Thyroid gland (tissue), 4 donors: Measurements from ENCODE around the gene PNPLA5. TPM values are rescaled to one million over a fixed set of nuclear protein-coding genes. Genes with fewer than 3 reads are reported as not detected.
"Not testable (repeated sequence)": the region's sequence is repeated elsewhere in the genome, so short reads cannot be mapped to it uniquely, and the experiment has no call there.

Experiments used
- DNase-seq, 2 donors: peaks; one replicate each; pipeline ENCODE4 v3.0.0-alpha.2; 2019
- H3K27ac ChIP-seq, 3 donors: fragments of 200-600 bp; sonication (generic); 1 replicate in 2 of 3; 2 replicates in 1 of 3; pipeline ENCODE4 v1.5.1; 2016 to 2019; ENCODE audit warnings: mild to moderate bottlenecking in 1 of 3, moderate library complexity in 1 of 3
- H3K27me3 ChIP-seq: fragments of 200-600 bp; sonication (generic); one replicate; pipeline ENCODE4 v1.5.1; 2019
- H3K36me3 ChIP-seq, 2 donors: fragments of 200-600 bp; sonication (generic); one replicate each; pipeline ENCODE4 v1.5.1; 2016 to 2019
- H3K4me1 ChIP-seq, 2 donors: fragments of 200-600 bp; sonication (generic); one replicate each; pipeline ENCODE4 v1.5.1; 2017 to 2019
- H3K4me3 ChIP-seq, 3 donors: fragments of 200-600 bp; sonication (generic); replicated peaks in 1 of 3; 1 replicate in 2 of 3; 2 replicates in 1 of 3; pipeline ENCODE4 v1.5.1; 2016; ENCODE audit warnings: mild to moderate bottlenecking in 1 of 3
- H3K9me3 ChIP-seq: fragments of 200-600 bp; sonication (generic); one replicate; pipeline ENCODE4 v1.5.1; 2017
- CTCF ChIP-seq, 6 experiments: fragments of 200-600 bp in 3 of 6; fragments of 450-650 bp in 3 of 6; sonication (generic) in 3 of 6; IDR thresholded peaks; one replicate each; pipeline ENCODE4 v1.5.1; 2016 to 2019; ENCODE audit warnings: antibody characterized with exemption in 6 of 6, mild to moderate bottlenecking in 2 of 6, inconsistent platforms in 1 of 6, moderate library complexity in 1 of 6
- POLR2A ChIP-seq, 2 donors: fragments of 450-650 bp; IDR thresholded peaks; one replicate each; pipeline ENCODE4 v1.6.1; 2017; ENCODE audit warnings: antibody characterized with exemption in 2 of 2, mild to moderate bottlenecking in 2 of 2, moderate library complexity in 1 of 2
- WGBS, 2 donors: methylation state at CpG; one replicate each; pipeline ENCODE4 v1.1.5; 2017; 5-methylcytosine and 5-hydroxymethylcytosine counted together
- intact Hi-C: fragments of 100-400 bp; cut with DNase I; formaldehyde crosslinking; loops from one replicate; pipeline ENCODE4 v1.15.1; 2023
- total RNA-seq, 4 donors: library from RNA; depleted of rRNA; stranded (reverse); fragments of >200 nt; gene quantifications; one replicate each; pipeline ENCODE4 v1.2.3, GENCODE V29; 2016

The PNPLA5 gene
- total RNA-seq, 4 donors from 2014 or later: not detected

GRCh38 chr22:43878079-43878795 lies 13.6 kb downstream of the PNPLA5 start:
- DNase-seq: no peak

GRCh38 chr22:43876866-43877509 lies 14.8 kb downstream of the PNPLA5 start:
- H3K4me3 ChIP-seq: no peak overlapping the region
- no peaks in the 10 kb centered on the region for H3K4me1 ChIP-seq
- H3K27ac ChIP-seq: no peak overlapping the region
- H3K36me3 ChIP-seq: no peaks in the 10 kb centered on the region
- TF ChIP-seq CTCF (IDR thresholded peaks at IDR 0.05) (no peak), POLR2A (IDR thresholded peaks at IDR 0.05) (no peak)
- H3K9me3 ChIP-seq: no peaks in the 10 kb centered on the region
- WGBS, 2 donors: 59 to 63% methylated on average over 5 of the region's 5 CpGs
- no peak for DNase-seq
- intact Hi-C loops: no loop called here
- H3K27me3 ChIP-seq: no peaks in the 10 kb centered on the region

More at GRCh38 chr22:43878079-43878795, 13.6 kb downstream of the PNPLA5 start:
- Histone ChIP-seq H3K9me3 (no peaks in the 10 kb centered on the region), H3K36me3 (no peaks in the 10 kb centered on the region), H3K4me3 (no peak overlapping the region), H3K27ac (no peak overlapping the region), H3K4me1 (no peaks in the 10 kb centered on the region), H3K27me3 (no peaks in the 10 kb centered on the region)
- no peak for TF ChIP-seq CTCF (IDR thresholded peaks at IDR 0.05)
- intact Hi-C loops: no loop called here
- 49 to 55% methylated on average over 12 of the region's 12 CpGs for WGBS, 2 donors

GRCh38 chr22:43869799-43870198 lies 22.0 kb downstream of the PNPLA5 start:
- Histone ChIP-seq H3K9me3 (no peaks in the 10 kb centered on the region), H3K4me3 (no peak overlapping the region), H3K36me3 (no peaks in the 10 kb centered on the region), H3K27ac (no peak overlapping the region), H3K27me3 (no peaks in the 10 kb centered on the region), H3K4me1 (no peaks in the 10 kb centered on the region)
- 88 to 93% methylated on average over 5 of the region's 5 CpGs for WGBS, 2 donors
- DNase-seq: no peak
- TF ChIP-seq POLR2A (IDR thresholded peaks at IDR 0.05): no peak
- TF ChIP-seq CTCF (IDR thresholded peaks at IDR 0.05): no peak
- intact Hi-C loops: no loop called here

- H3K36me3 ChIP-seq, H3K4me1 ChIP-seq, DNase-seq, H3K27me3 ChIP-seq, H3K4me3 ChIP-seq, intact Hi-C loops, H3K27ac ChIP-seq, H3K9me3 ChIP-seq: not testable (repeated sequence)
- WGBS, 2 donors: 73 to 82% methylated on average over 4 of the region's 4 CpGs
Measured at GRCh38 chr22:43869001-43869400, 22.8 kb downstream of the PNPLA5 start.

- DNase-seq: peak; percentile 43 to 67
Measured at GRCh38 chr22:43867839-43868635, 23.8 kb downstream of the PNPLA5 start.

More at GRCh38 chr22:43867839-43868635, 23.8 kb downstream of the PNPLA5 start:
- TF ChIP-seq POLR2A (IDR thresholded peaks at IDR 0.05) (no peak), CTCF (IDR thresholded peaks at IDR 0.05) (no peak)
- no peaks in the 10 kb centered on the region for H3K27me3 ChIP-seq
- no peak overlapping the region for H3K27ac ChIP-seq
- no peaks in the 10 kb centered on the region for H3K36me3 ChIP-seq
- H3K9me3 ChIP-seq: no peaks in the 10 kb centered on the region
- 7 to 11% methylated on average over 11 of the region's 11 CpGs for WGBS, 2 donors
- no peak overlapping the region for H3K4me3 ChIP-seq
- intact Hi-C loops: no loop called here
- H3K4me1 ChIP-seq: no peaks in the 10 kb centered on the region
